HepG2 (cell line): Measurements from ENCODE around the gene ADCY6. TPM values are rescaled to one million over a fixed set of nuclear protein-coding genes. Genes with fewer than 3 reads are reported as not detected.

Experiments used
- CREB1 ChIP-seq, 2 experiments: fragments of 450-650 bp in 1 of 2; IDR thresholded peaks; 2 replicates each; pipeline ENCODE4 v1.6.1; 2016 to 2017; ENCODE audit warnings: control low read depth in 1 of 2, mild to moderate bottlenecking in 1 of 2, missing compliant biosample characterization in 1 of 2, missing genetic modification characterization in 1 of 2
- ELF3 ChIP-seq: IDR thresholded peaks from 2 replicates; pipeline ENCODE4 v1.6.1; 2016; ENCODE audit warnings: missing genetic modification reagents, missing compliant biosample characterization
- GABPB1 ChIP-seq: IDR thresholded peaks from 2 replicates; pipeline ENCODE4 v1.6.1; 2016; ENCODE audit warnings: mild to moderate bottlenecking, missing genetic modification reagents, moderate library complexity, missing compliant biosample characterization
- GPN1 ChIP-seq: sonication (generic); formaldehyde crosslinking; IDR thresholded peaks from 2 replicates; pipeline ENCODE4 v1.5.1; 2020; ENCODE audit warnings: missing genetic modification reagents, borderline replicate concordance
- HNF1B ChIP-seq: sonication (generic); formaldehyde crosslinking; IDR thresholded peaks from 2 replicates; pipeline ENCODE4 v1.5.1; 2020; ENCODE audit warnings: mild to moderate bottlenecking, moderate library complexity, missing genetic modification reagents
- HNRNPUL1 ChIP-seq: fragments of 200-400 bp; formaldehyde crosslinking; IDR thresholded peaks from 2 replicates; pipeline ENCODE4 v1.6.1; 2017; ENCODE audit warnings: low read depth, mild to moderate bottlenecking, low read length, moderate library complexity
- KLF11 ChIP-seq: IDR thresholded peaks from 2 replicates; pipeline ENCODE4 v1.6.1; 2016; ENCODE audit warnings: missing compliant biosample characterization
- MEIS1 ChIP-seq: sonication (generic); formaldehyde crosslinking; IDR thresholded peaks from 2 replicates; pipeline ENCODE4 v1.9.0; 2021; ENCODE audit warnings: mild to moderate bottlenecking, missing genetic modification reagents, moderate library complexity, borderline replicate concordance
- NONO ChIP-seq, 2 experiments: fragments of 450-650 bp in 1 of 2; sonication (generic) in 1 of 2; formaldehyde crosslinking in 1 of 2; IDR thresholded peaks in 1 of 2; conservative IDR thresholded peaks in 1 of 2; 2 replicates each; pipeline versions ENCODE4 v1.6.1 to v1.8.0; 2017 to 2022; ENCODE audit warnings: mild to moderate bottlenecking in 1 of 2, missing genetic modification reagents in 1 of 2, moderate library complexity in 1 of 2
- PCBP1 ChIP-seq: fragments of 200-400 bp; formaldehyde crosslinking; IDR thresholded peaks from 2 replicates; pipeline ENCODE4 v1.6.1; 2017; ENCODE audit warnings: mild to moderate bottlenecking, low read depth, low read length, borderline replicate concordance
- PITX1 ChIP-seq: sonication (generic); formaldehyde crosslinking; IDR thresholded peaks from 2 replicates; pipeline ENCODE4 v1.5.1; 2020; ENCODE audit warnings: mild to moderate bottlenecking, missing genetic modification reagents
- POGZ ChIP-seq: sonication (generic); formaldehyde crosslinking; IDR thresholded peaks from 2 replicates; pipeline ENCODE4 v1.4.0; 2020; ENCODE audit warnings: mild to moderate bottlenecking, missing genetic modification reagents
- POLR2A ChIP-seq, 2 experiments: IDR thresholded peaks; 2 replicates each; pipeline ENCODE4 v1.6.1; 2011; ENCODE audit warnings: low read depth in 2 of 2, low read length in 2 of 2, mild to moderate bottlenecking in 1 of 2, moderate library complexity in 1 of 2; ENCODE audit not compliant: insufficient read depth in 1 of 2
- SRSF1 ChIP-seq: fragments of 200-400 bp; formaldehyde crosslinking; optimal IDR thresholded peaks from 2 replicates; pipeline ENCODE3; 2017; ENCODE audit warnings: mild to moderate bottlenecking, low read depth, low read length, moderate library complexity
- THYN1 ChIP-seq: sonication (generic); formaldehyde crosslinking; IDR thresholded peaks from 2 replicates; pipeline ENCODE4 v1.8.1; 2023; ENCODE audit warnings: low read depth, mild to moderate bottlenecking, moderate library complexity, missing genetic modification reagents, borderline replicate concordance
- ZBTB7B ChIP-seq: sonication (generic); formaldehyde crosslinking; IDR thresholded peaks from 2 replicates; pipeline ENCODE4 v1.4.0; 2020; ENCODE audit warnings: missing genetic modification reagents
- ZKSCAN8 ChIP-seq: IDR thresholded peaks from 2 replicates; pipeline ENCODE4 v1.6.1; 2016; ENCODE audit warnings: borderline replicate concordance, missing genetic modification reagents, missing compliant biosample characterization
- ZNF761 ChIP-seq: sonication (generic); formaldehyde crosslinking; conservative IDR thresholded peaks from 2 replicates; pipeline ENCODE4 v1.4.0; 2020; ENCODE audit warnings: mild to moderate bottlenecking, missing genetic modification reagents
- polyA plus RNA-seq, 8 experiments: library from polyadenylated mRNA; depleted of rRNA in 3 of 8; stranded (reverse) in 7 of 8; unstranded in 1 of 8; fragments of >200 nt; fragmentation: Illumina TruSeq in 4 of 8; extraction: Trizol in 4 of 8; gene quantifications; 2 replicates each; pipeline versions ENCODE4 v1.2.1 to v1.2.3, GENCODE V29; 2011 to 2016; ENCODE audit warnings: low read depth in 4 of 8, missing spikeins in 1 of 8, mixed read lengths in 1 of 8; ENCODE audit not compliant: insufficient read depth in 1 of 8
- total RNA-seq, 5 experiments: library from RNA; depleted of rRNA; stranded (reverse); fragments of >200 nt; fragmentation: Illumina TruSeq; extraction: Trizol; gene quantifications; 2 replicates each; pipeline ENCODE4 v1.2.3, GENCODE V29; 2016; ENCODE audit warnings: low read depth in 1 of 5
- TF ChIP-seq, protein P1 (sequence below): sonication (generic); formaldehyde crosslinking; IDR thresholded peaks from 2 replicates; pipeline ENCODE4 v1.5.0; 2020; ENCODE audit warnings: mild to moderate bottlenecking, low read depth, missing genetic modification reagents, borderline replicate concordance
- TF ChIP-seq, protein P2 (sequence below): sonication (generic); formaldehyde crosslinking; IDR thresholded peaks from 2 replicates; pipeline ENCODE4 v1.4.0; 2020; ENCODE audit warnings: missing genetic modification reagents
- TF ChIP-seq, protein P3 (sequence below): IDR thresholded peaks from 2 replicates; pipeline ENCODE4 v1.4.0; 2020; ENCODE audit warnings: mild to moderate bottlenecking, missing genetic modification reagents
- TF ChIP-seq, protein P4 (sequence below): IDR thresholded peaks from 2 replicates; pipeline ENCODE4 v1.6.1; 2012; ENCODE audit warnings: inconsistent platforms

ADCY6 gene
- total and polyA plus RNA-seq, 2 of the 13 experiments (the other 11 are each of a cell fraction or from before 2014, with no cell fraction given), result 10.6 to 11.8 TPM

DNA sequence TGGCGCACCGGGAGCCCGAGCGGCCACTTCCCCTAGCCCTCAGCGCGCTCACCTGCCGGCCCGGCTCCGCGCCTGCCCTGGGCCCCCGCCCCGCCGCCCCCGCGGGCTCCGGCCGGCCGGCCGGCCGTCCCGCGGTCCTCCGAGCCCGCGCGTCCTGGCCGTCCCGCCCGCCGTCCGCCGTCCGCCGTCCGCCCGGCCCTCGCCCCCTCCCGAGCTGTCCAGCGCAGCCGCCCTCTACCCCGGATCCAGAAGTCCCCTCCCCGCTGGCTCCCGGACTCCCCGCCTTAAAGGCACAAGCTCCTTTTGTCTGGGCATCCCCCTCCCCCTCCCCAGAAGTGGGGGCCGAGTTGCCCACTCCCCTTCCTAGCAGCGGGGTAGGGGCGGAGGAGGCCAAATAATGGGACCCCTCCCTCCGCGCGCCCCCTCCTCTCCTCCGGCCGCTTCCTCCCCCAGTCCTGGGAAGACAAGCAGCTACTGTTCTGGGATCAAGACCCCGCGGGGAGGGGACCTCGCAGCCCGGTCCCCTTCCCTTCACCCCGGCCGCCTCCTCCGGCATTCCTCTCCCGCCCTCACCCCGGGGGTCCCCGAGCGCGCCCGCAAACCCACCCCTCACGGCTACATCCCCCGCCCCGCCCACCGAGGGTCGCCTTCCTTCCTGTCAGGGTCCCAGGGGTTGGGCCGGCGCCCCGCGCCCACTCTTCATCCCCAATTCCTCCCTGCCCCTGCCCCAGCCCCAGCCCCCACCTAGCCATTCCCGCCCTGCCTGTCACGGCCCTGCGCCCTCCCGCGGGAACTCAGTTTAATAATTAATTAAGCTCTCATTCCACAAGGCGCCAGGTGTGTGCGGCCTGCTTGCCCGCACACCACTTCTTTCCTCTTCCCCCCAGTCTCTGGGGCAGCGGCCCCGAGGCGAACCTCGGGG is at the start of gene ADCY6 (continued):
- TF ChIP-seq, protein P1, sequence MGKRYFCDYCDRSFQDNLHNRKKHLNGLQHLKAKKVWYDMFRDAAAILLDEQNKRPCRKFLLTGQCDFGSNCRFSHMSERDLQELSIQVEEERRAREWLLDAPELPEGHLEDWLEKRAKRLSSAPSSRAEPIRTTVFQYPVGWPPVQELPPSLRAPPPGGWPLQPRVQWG (CRISPR knock-in tag), result no peak
- TF ChIP-seq POGZ (CRISPR knock-in tag) (no peak), POLR2A (IDR thresholded peaks at IDR 0.05; ENCODE audit: insufficient read depth in 1 of 2, low read depth in 2 of 2, low read length in 2 of 2) (peak; percentile 31 to 45; a peak in 2 of 4 replicates), ZNF761 (CRISPR knock-in tag) (peak; percentile 77; the same call in 1 of the 2 replicates), GPN1 (CRISPR knock-in tag) (no peak), PCBP1 (0 out of 2 replicates have a peak, but pooled peaks have one; percentile 18), ZKSCAN8 (CRISPR knock-in tag) (no peak), MEIS1 (CRISPR knock-in tag) (no peak), THYN1 (CRISPR knock-in tag) (no peak), HNRNPUL1 (peak; percentile 57; the same call in 1 of the 2 replicates), CREB1 (IDR thresholded peaks at IDR 0.05) (no peak), CREB1 (CRISPR knock-in tag; IDR thresholded peaks at IDR 0.05) (no peak), NONO (IDR thresholded peaks at IDR 0.05) (no peak), NONO (CRISPR knock-in tag; conservative IDR thresholded peaks at IDR 0.05) (peak; percentile 35; the same call in 1 of the 2 replicates), KLF11 (CRISPR knock-in tag) (0 out of 2 replicates have a peak, but pooled peaks have one; percentile 5), ZBTB7B (CRISPR knock-in tag) (0 out of 2 replicates have a peak, but pooled peaks have one; percentile 30), SRSF1 (peak; percentile 54), GABPB1 (CRISPR knock-in tag) (peak; percentile 88), HNF1B (CRISPR knock-in tag) (0 out of 2 replicates have a peak, but pooled peaks have one; percentile 1), ELF3 (0 out of 2 replicates have a peak, but pooled peaks have one; percentile 6), PITX1 (CRISPR knock-in tag) (peak; percentile 36)
- TF ChIP-seq, protein P2, sequence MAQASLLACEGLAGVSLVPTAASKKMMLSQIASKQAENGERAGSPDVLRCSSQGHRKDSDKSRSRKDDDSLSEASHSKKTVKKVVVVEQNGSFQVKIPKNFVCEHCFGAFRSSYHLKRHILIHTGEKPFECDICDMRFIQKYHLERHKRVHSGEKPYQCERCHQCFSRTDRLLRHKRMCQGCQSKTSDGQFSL (CRISPR knock-in tag), result no peak
- TF ChIP-seq, protein P3, sequence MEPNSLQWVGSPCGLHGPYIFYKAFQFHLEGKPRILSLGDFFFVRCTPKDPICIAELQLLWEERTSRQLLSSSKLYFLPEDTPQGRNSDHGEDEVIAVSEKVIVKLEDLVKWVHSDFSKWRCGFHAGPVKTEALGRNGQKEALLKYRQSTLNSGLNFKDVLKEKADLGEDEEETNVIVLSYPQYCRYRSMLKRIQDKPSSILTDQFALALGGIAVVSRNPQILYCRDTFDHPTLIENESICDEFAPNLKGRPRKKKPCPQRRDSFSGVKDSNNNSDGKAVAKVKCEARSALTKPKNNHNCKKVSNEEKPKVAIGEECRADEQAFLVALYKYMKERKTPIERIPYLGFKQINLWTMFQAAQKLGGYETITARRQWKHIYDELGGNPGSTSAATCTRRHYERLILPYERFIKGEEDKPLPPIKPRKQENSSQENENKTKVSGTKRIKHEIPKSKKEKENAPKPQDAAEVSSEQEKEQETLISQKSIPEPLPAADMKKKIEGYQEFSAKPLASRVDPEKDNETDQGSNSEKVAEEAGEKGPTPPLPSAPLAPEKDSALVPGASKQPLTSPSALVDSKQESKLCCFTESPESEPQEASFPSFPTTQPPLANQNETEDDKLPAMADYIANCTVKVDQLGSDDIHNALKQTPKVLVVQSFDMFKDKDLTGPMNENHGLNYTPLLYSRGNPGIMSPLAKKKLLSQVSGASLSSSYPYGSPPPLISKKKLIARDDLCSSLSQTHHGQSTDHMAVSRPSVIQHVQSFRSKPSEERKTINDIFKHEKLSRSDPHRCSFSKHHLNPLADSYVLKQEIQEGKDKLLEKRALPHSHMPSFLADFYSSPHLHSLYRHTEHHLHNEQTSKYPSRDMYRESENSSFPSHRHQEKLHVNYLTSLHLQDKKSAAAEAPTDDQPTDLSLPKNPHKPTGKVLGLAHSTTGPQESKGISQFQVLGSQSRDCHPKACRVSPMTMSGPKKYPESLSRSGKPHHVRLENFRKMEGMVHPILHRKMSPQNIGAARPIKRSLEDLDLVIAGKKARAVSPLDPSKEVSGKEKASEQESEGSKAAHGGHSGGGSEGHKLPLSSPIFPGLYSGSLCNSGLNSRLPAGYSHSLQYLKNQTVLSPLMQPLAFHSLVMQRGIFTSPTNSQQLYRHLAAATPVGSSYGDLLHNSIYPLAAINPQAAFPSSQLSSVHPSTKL (CRISPR knock-in tag), result no peak
- TF ChIP-seq, protein P4, sequence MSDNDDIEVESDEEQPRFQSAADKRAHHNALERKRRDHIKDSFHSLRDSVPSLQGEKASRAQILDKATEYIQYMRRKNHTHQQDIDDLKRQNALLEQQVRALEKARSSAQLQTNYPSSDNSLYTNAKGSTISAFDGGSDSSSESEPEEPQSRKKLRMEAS, result 0 out of 2 replicates have a peak, but pooled peaks have one; percentile 21
